PC-3 (cell line): ENCODE measurements around the gene ZNF532. TPM values are rescaled to one million over a fixed set of nuclear protein-coding genes. Genes with fewer than 3 reads are reported as not detected.

Source experiments
- ATAC-seq: fragments of 200-7000 bp; cut with Tn5 transposase; 2 replicates; pipeline ENCODE4 v1.9.1; 2020; ENCODE audit warnings: mild to moderate bottlenecking, moderate library complexity
- BruUV-seq: library from RNA; stranded (reverse); fragments of 400-500 nt; replicated peaks from 2 replicates; lab custom pipeline; 2021; lab: Mats Ljungman, UMichigan
- CTCF ChIA-PET: fragments of 300-600 bp; sonication (Branson Sonifier 250); formaldehyde crosslinking; loops from one replicate; lab custom pipeline; 2022; ENCODE audit warnings: antibody characterized with exemption; lab: Charles Lee
- POLR2A ChIA-PET: fragments of 300-600 bp; sonication (Branson Sonifier 250); formaldehyde crosslinking; loops from one replicate; lab custom pipeline; 2022; ENCODE audit warnings: antibody characterized with exemption; ENCODE audit not compliant: unreplicated experiment; lab: Charles Lee
- DNase-seq: peaks from one replicate; pipeline ENCODE4 v3.0.0-alpha.2; 2015
- H2AFZ ChIP-seq: fragments of 300-600 bp; sonication (generic); 2 replicates; pipeline ENCODE4 v1.6.0; 2016; ENCODE audit warnings: antibody characterized with exemption, low read length
- H3F3A ChIP-seq: fragments of 300-600 bp; sonication (generic); one replicate; pipeline ENCODE4 v1.6.0; 2017; ENCODE audit warnings: antibody characterized with exemption, low read length, control low read depth, mild to moderate bottlenecking; ENCODE audit not compliant: unreplicated experiment
- H3K27ac ChIP-seq: fragments of 300-600 bp; sonication (generic); 2 replicates; pipeline ENCODE4 v1.5.1; 2016; ENCODE audit warnings: mild to moderate bottlenecking, low read length
- H3K27me3 ChIP-seq: fragments of 300-600 bp; sonication (generic); 2 replicates; pipeline ENCODE4 v1.6.1; 2016; ENCODE audit warnings: low read length, mixed read lengths
- H3K36me3 ChIP-seq: fragments of 300-600 bp; sonication (generic); 2 replicates; pipeline ENCODE4 v1.6.1; 2016; ENCODE audit warnings: low read depth, mixed run types, low read length, mixed read lengths
- H3K4me1 ChIP-seq: fragments of 300-600 bp; sonication (generic); 2 replicates; pipeline ENCODE4 v1.5.1; 2016; ENCODE audit warnings: low read length; ENCODE audit not compliant: insufficient read depth
- H3K4me2 ChIP-seq: fragments of 300-600 bp; sonication (generic); 2 replicates; pipeline ENCODE4 v1.6.0; 2016; ENCODE audit warnings: low read length
- H3K4me3 ChIP-seq: fragments of 300-600 bp; sonication (generic); 2 replicates; pipeline ENCODE4 v1.5.1; 2016; ENCODE audit warnings: mild to moderate bottlenecking, low read length, mixed read lengths
- H3K79me2 ChIP-seq: fragments of 300-600 bp; sonication (generic); 2 replicates; pipeline ENCODE4 v1.6.1; 2017; ENCODE audit warnings: low read length, mixed read lengths
- H3K9ac ChIP-seq: fragments of 300-600 bp; sonication (generic); 2 replicates; pipeline ENCODE4 v1.6.0; 2016; ENCODE audit warnings: mild to moderate bottlenecking, low read length
- H3K9me2 ChIP-seq: fragments of 300-600 bp; sonication (generic); replicated peaks from 2 replicates; pipeline ENCODE4 v1.6.1; 2016; ENCODE audit warnings: mixed run types, low read length, mixed read lengths
- H3K9me3 ChIP-seq: fragments of 300-600 bp; sonication (generic); 2 replicates; pipeline ENCODE4 v1.6.1; 2016; ENCODE audit warnings: low read length, mixed read lengths
- H4K20me1 ChIP-seq: fragments of 300-600 bp; sonication (generic); 2 replicates; pipeline ENCODE4 v1.6.1; 2016; ENCODE audit warnings: low read length, mixed read lengths
- CTCF ChIP-seq: fragments of 300-600 bp; sonication (generic); conservative IDR thresholded peaks from 2 replicates; pipeline ENCODE4 v1.5.1; 2017; ENCODE audit warnings: antibody characterized with exemption, low read depth, mild to moderate bottlenecking, low read length
- EZH2 ChIP-seq: fragments of 300-600 bp; sonication (generic); IDR thresholded peaks from one replicate; pipeline ENCODE4 v1.6.1; 2017; ENCODE audit warnings: antibody characterized with exemption, mild to moderate bottlenecking, low read length; ENCODE audit not compliant: unreplicated experiment
- EZH2phosphoT487 ChIP-seq: fragments of 300-600 bp; sonication (generic); IDR thresholded peaks from 2 replicates; pipeline ENCODE4 v1.6.1; 2018; ENCODE audit warnings: mild to moderate bottlenecking, antibody characterized with exemption, low read length, borderline replicate concordance
- intact Hi-C: fragments of 100-400 bp; cut with micrococcal nuclease; formaldehyde crosslinking; loops from 2 replicates; pipeline ENCODE4 v1.9.0; 2023
- total RNA-seq: library from RNA; depleted of rRNA; stranded (reverse); fragments of >200 nt; gene quantifications from 2 replicates; pipeline ENCODE4 v1.2.3, GENCODE V29; 2014

ZNF532 gene
- total RNA-seq, 1 experiment from 2014 or later: 47.3 TPM

- H3K9ac ChIP-seq: peak overlapping the region; percentile 67
- intact Hi-C loops: loop anchor here (1.0 to 5.0 kb wide), 3 partner anchors 60 to 206 kb away; no protein-coding TSS in a partner anchor
- no peaks in the 10 kb centered on the region for H4K20me1 ChIP-seq
- no TSS peak for BruUV-seq
- H3K27me3 ChIP-seq: no peaks in the 10 kb centered on the region
- TF ChIP-seq CTCF (no peak), EZH2 (no peak)
- POLR2A ChIA-PET: no interaction called here
- H3K4me2 ChIP-seq: peak overlapping the region; percentile 70
- peak overlapping the region; percentile 12; the same call in 1 of the 2 replicates for H3K4me3 ChIP-seq
- CTCF ChIA-PET: interaction anchor here (0.6 kb wide), 1 partner anchor 108 kb away, joined by 4 read pairs; no protein-coding TSS in a partner anchor
- DNase-seq (peak; percentile 94), ATAC-seq (peak; percentile 53)
- H3K4me1 ChIP-seq: peaks cover 55% of the 10 kb centered on the region
- no peaks in the 10 kb centered on the region for H3K9me3 ChIP-seq
- H3K36me3 ChIP-seq: no peaks in the 10 kb centered on the region
- peaks cover 7% of the 10 kb centered on the region for H3F3A ChIP-seq
- H3K79me2 ChIP-seq: no peaks in the 10 kb centered on the region
- H2AFZ ChIP-seq: peak overlapping the region; percentile 15; the same call in 1 of the 2 replicates
- H3K9me2 ChIP-seq: no peaks in the 10 kb centered on the region
- peak overlapping the region; percentile 92 for H3K27ac ChIP-seq
Measured at GRCh38 chr18:58993260-58993659, 128.6 kb downstream of the ZNF532 start.

GRCh38 chr18:58995663-58996062, 131.0 kb downstream of the ZNF532 start:
- Histone ChIP-seq H3K9me2 (no peaks in the 10 kb centered on the region), H3K9me3 (no peaks in the 10 kb centered on the region), H3K9ac (no peak overlapping the region), H3K27me3 (no peaks in the 10 kb centered on the region), H3K4me1 (peaks cover 56% of the 10 kb centered on the region), H4K20me1 (no peaks in the 10 kb centered on the region), H3K79me2 (no peaks in the 10 kb centered on the region), H3K36me3 (no peaks in the 10 kb centered on the region), H3K27ac (no peak overlapping the region; the same call in 1 of the 2 replicates), H3K4me3 (no peak overlapping the region), H3K4me2 (no peak overlapping the region), H2AFZ (no peak overlapping the region), H3F3A (peaks cover 8% of the 10 kb centered on the region)
- CTCF ChIA-PET: no interaction called here
- DNase-seq: no peak
- POLR2A ChIA-PET: no interaction called here
- intact Hi-C loops: no loop called here
- no TSS peak for BruUV-seq
- TF ChIP-seq CTCF: no peak
- TF ChIP-seq EZH2phosphoT487: no peak
- no peak for TF ChIP-seq EZH2
- ATAC-seq: no peak

GRCh38 chr18:58996131-58996641, 131.5 kb downstream of the ZNF532 start:
- no peaks in the 10 kb centered on the region for H3K27me3 ChIP-seq
- no peak overlapping the region for H3K27ac ChIP-seq
- DNase-seq (peak; percentile 43), ATAC-seq (no peak)
- no peaks in the 10 kb centered on the region for H3K36me3 ChIP-seq
- no peak overlapping the region for H3K4me2 ChIP-seq
- BruUV-seq: no TSS peak
- CTCF ChIA-PET: no interaction called here
- H4K20me1 ChIP-seq: no peaks in the 10 kb centered on the region
- no peaks in the 10 kb centered on the region for H3K9me3 ChIP-seq
- no peaks in the 10 kb centered on the region for H3K79me2 ChIP-seq
- TF ChIP-seq EZH2phosphoT487 (no peak), CTCF (no peak), EZH2 (no peak)
- H3F3A ChIP-seq: peaks cover 8% of the 10 kb centered on the region
- no peak overlapping the region for H3K9ac ChIP-seq
- no peaks in the 10 kb centered on the region for H3K9me2 ChIP-seq
- POLR2A ChIA-PET: no interaction called here
- H3K4me3 ChIP-seq: no peak overlapping the region
- intact Hi-C loops: no loop called here
- H2AFZ ChIP-seq: no peak overlapping the region
- H3K4me1 ChIP-seq: peaks cover 51% of the 10 kb centered on the region
